Cortex of kidney (tissue), 1 donor: Measurements from ENCODE around the gene KIAA0753.
"Not testable (repeated sequence)": the region's sequence is repeated elsewhere in the genome, so short reads cannot be mapped to it uniquely, and the experiment has no call there.

Source experiments
- DNase-seq: peaks from one replicate; lab custom pipeline; 2025; lab: John Stamatoyannopoulos, UW

KIAA0753 gene

GRCh38 chr17:6668727-6669425 is 28.4 kb upstream of the KIAA0753 start:
- DNase-seq = no peak

- no peak for DNase-seq
Observed at GRCh38 chr17:6668219-6668618, 27.7 kb upstream of the KIAA0753 start.

GRCh38 chr17:6667516-6667915 is 27.0 kb upstream of the KIAA0753 start:
- DNase-seq = no peak

- no peak for DNase-seq
Observed at GRCh38 chr17:6666557-6666956, 26.0 kb upstream of the KIAA0753 start.

GRCh38 chr17:6666077-6666521 is 25.6 kb upstream of the KIAA0753 start:
- no peak for DNase-seq

GRCh38 chr17:6663200-6663599 is 22.7 kb upstream of the KIAA0753 start:
- not testable (repeated sequence) for DNase-seq

- DNase-seq = no peak
Observed at GRCh38 chr17:6661464-6661848, 20.9 kb upstream of the KIAA0753 start.

- DNase-seq = no peak
Observed at GRCh38 chr17:6660805-6661463, 20.4 kb upstream of the KIAA0753 start.

GRCh38 chr17:6660101-6660500 is 19.6 kb upstream of the KIAA0753 start:
- DNase-seq = no peak

GRCh38 chr17:6658411-6658810 is 17.9 kb upstream of the KIAA0753 start:
- not testable (repeated sequence) for DNase-seq

GRCh38 chr17:6657633-6658287 is 17.2 kb upstream of the KIAA0753 start:
- no peak for DNase-seq

GRCh38 chr17:6656797-6657632 is 16.5 kb upstream of the KIAA0753 start:
- not testable (repeated sequence) for DNase-seq

GRCh38 chr17:6655732-6656361 is 15.3 kb upstream of the KIAA0753 start:
- DNase-seq = not testable (repeated sequence)

GRCh38 chr17:6654841-6655731 is 14.6 kb upstream of the KIAA0753 start:
- no peak for DNase-seq

- DNase-seq = no peak
Observed at GRCh38 chr17:6651919-6652452, 11.5 kb upstream of the KIAA0753 start.

GRCh38 chr17:6651354-6651918 is 10.9 kb upstream of the KIAA0753 start, which contains the start of the genes C17orf100 and MED31:
C17orf100 (plus strand) TSS chr17:6651762; CDS start chr17:6651914, 152 bp downstream.
MED31 (minus strand) TSS chr17:6651605; CDS start chr17:6651528, 77 bp downstream.
- peak; percentile 71 for DNase-seq

GRCh38 chr17:6648181-6648580 is 7.7 kb upstream of the KIAA0753 start:
- no peak for DNase-seq

- DNase-seq = no peak
Observed at GRCh38 chr17:6643451-6644125, 3.1 kb upstream of the KIAA0753 start.

GRCh38 chr17:6642592-6642991 is 2.1 kb upstream of the KIAA0753 start:
- no peak for DNase-seq
